ENCODE measurements around the gene WAPL. TPM values are rescaled to one million over a fixed set of nuclear protein-coding genes. Genes with fewer than 3 reads are reported as not detected.
"Not testable (repeated sequence)": the region's sequence is repeated elsewhere in the genome, so short reads cannot be mapped to it uniquely, and the experiment has no call there.

WAPL gene
- total RNA-seq, 1 donor = 40.2 TPM

GRCh38 chr10:86536294-86536861 is 14.8 kb upstream of the WAPL start:
- Histone ChIP-seq H3K27ac (ENCODE audit: low read depth, low read length) (no peak overlapping the region), H3K9me3 (ENCODE audit: low read depth, low read length) (no peaks in the 10 kb centered on the region), H2AFZ (ENCODE audit: low read length) (no peak overlapping the region), H3K79me2 (ENCODE audit: insufficient read depth, low read length) (no peaks in the 10 kb centered on the region), H3K36me3 (ENCODE audit: insufficient read depth, low read length) (no peaks in the 10 kb centered on the region), H3K4me2 (ENCODE audit: insufficient read depth, low read length) (peak overlapping the region; percentile 96), H3K4me3 (ENCODE audit: insufficient read depth, low read length) (no peak overlapping the region), H3K4me1 (ENCODE audit: insufficient read depth, low read length) (no peaks in the 10 kb centered on the region), H4K20me1 (ENCODE audit: insufficient read depth, low read length) (no peaks in the 10 kb centered on the region), H3K27me3 (ENCODE audit: insufficient read depth, low read length) (no peaks in the 10 kb centered on the region)
- no peak for DNase-seq (ENCODE audit: insufficient read length, low spot score, missing footprints)
- TF ChIP-seq CTCF (IDR thresholded peaks at IDR 0.05; ENCODE audit: extremely low read depth, low read depth, low read length) = no peak

GRCh38 chr10:86535132-86535882 is 13.7 kb upstream of the WAPL start:
- H3K79me2 ChIP-seq (ENCODE audit: insufficient read depth, low read length) = no peaks in the 10 kb centered on the region
- no peaks in the 10 kb centered on the region for H4K20me1 ChIP-seq (ENCODE audit: insufficient read depth, low read length)
- H3K4me2 ChIP-seq (ENCODE audit: insufficient read depth, low read length) = peak overlapping the region; percentile 96
- H3K27ac ChIP-seq (ENCODE audit: low read depth, low read length) = no peak overlapping the region
- H2AFZ ChIP-seq (ENCODE audit: low read length) = peak overlapping the region; percentile 96
- no peaks in the 10 kb centered on the region for H3K4me1 ChIP-seq (ENCODE audit: insufficient read depth, low read length)
- no peaks in the 10 kb centered on the region for H3K27me3 ChIP-seq (ENCODE audit: insufficient read depth, low read length)
- no peaks in the 10 kb centered on the region for H3K9me3 ChIP-seq (ENCODE audit: low read depth, low read length)
- peak overlapping the region; percentile 79 for H3K4me3 ChIP-seq (ENCODE audit: insufficient read depth, low read length)
- peak; percentile 91 for DNase-seq (ENCODE audit: insufficient read length, low spot score, missing footprints)
- TF ChIP-seq CTCF (IDR thresholded peaks at IDR 0.05; ENCODE audit: extremely low read depth, low read depth, low read length) = no peak
- H3K36me3 ChIP-seq (ENCODE audit: insufficient read depth, low read length) = no peaks in the 10 kb centered on the region

GRCh38 chr10:86533328-86533727 is 11.7 kb upstream of the WAPL start:
- Histone ChIP-seq H3K27me3 (ENCODE audit: insufficient read depth, low read length) (no peaks in the 10 kb centered on the region), H3K9me3 (ENCODE audit: low read depth, low read length) (no peaks in the 10 kb centered on the region), H3K4me2 (ENCODE audit: insufficient read depth, low read length) (no peak overlapping the region), H2AFZ (ENCODE audit: low read length) (no peak overlapping the region), H4K20me1 (ENCODE audit: insufficient read depth, low read length) (no peaks in the 10 kb centered on the region), H3K4me3 (ENCODE audit: insufficient read depth, low read length) (no peak overlapping the region), H3K27ac (ENCODE audit: low read depth, low read length) (no peak overlapping the region), H3K4me1 (ENCODE audit: insufficient read depth, low read length) (no peaks in the 10 kb centered on the region), H3K79me2 (ENCODE audit: insufficient read depth, low read length) (no peaks in the 10 kb centered on the region), H3K36me3 (ENCODE audit: insufficient read depth, low read length) (no peaks in the 10 kb centered on the region)
- TF ChIP-seq CTCF (IDR thresholded peaks at IDR 0.05; ENCODE audit: extremely low read depth, low read depth, low read length) = no peak
- DNase-seq (ENCODE audit: insufficient read length, low spot score, missing footprints) = no peak

- H3K27ac ChIP-seq (ENCODE audit: low read depth, low read length); H2AFZ ChIP-seq (ENCODE audit: low read length); H3K4me2 ChIP-seq (ENCODE audit: insufficient read depth, low read length); H4K20me1 ChIP-seq (ENCODE audit: insufficient read depth, low read length); H3K4me3 ChIP-seq (ENCODE audit: insufficient read depth, low read length); DNase-seq (ENCODE audit: insufficient read length, low spot score, missing footprints); H3K9me3 ChIP-seq (ENCODE audit: low read depth, low read length); H3K27me3 ChIP-seq (ENCODE audit: insufficient read depth, low read length); H3K36me3 ChIP-seq (ENCODE audit: insufficient read depth, low read length); H3K4me1 ChIP-seq (ENCODE audit: insufficient read depth, low read length): not testable (repeated sequence)
- peaks cover 14% of the 10 kb centered on the region for H3K79me2 ChIP-seq (ENCODE audit: insufficient read depth, low read length)
These were observed 7.1 kb upstream of the WAPL start for GRCh38 chr10:86528736-86529135.
